Liver (tissue), 9 donors: Measurements from ENCODE around the gene CPSF4L. TPM values are rescaled to one million over a fixed set of nuclear protein-coding genes. Genes with fewer than 3 reads are reported as not detected.

Experiments used
- DNase-seq: peaks from one replicate; pipeline ENCODE4 v3.0.0-alpha.2; 2017; ENCODE audit warnings: low spot score
- H3K27ac ChIP-seq, 2 donors: one replicate each; pipeline ENCODE4 v1.7.0; 2013; ENCODE audit warnings: inconsistent platforms in 2 of 2, low read length in 2 of 2, control low read depth in 1 of 2, low read depth in 1 of 2, mild to moderate bottlenecking in 1 of 2
- H3K27me3 ChIP-seq, 4 donors: one replicate each; pipeline versions ENCODE4 v1.6.1 to v1.7.0; 2013; ENCODE audit warnings: low read length in 3 of 4, inconsistent platforms in 1 of 4, mild to moderate bottlenecking in 1 of 4, moderate library complexity in 1 of 4; ENCODE audit not compliant: control insufficient read depth in 4 of 4, insufficient read depth in 4 of 4
- H3K36me3 ChIP-seq, 4 donors: one replicate each; pipeline versions ENCODE4 v1.6.1 to v1.7.0; 2013; ENCODE audit warnings: low read length in 3 of 4, mild to moderate bottlenecking in 3 of 4, low read depth in 1 of 4, moderate library complexity in 1 of 4; ENCODE audit not compliant: control insufficient read depth in 4 of 4, insufficient read depth in 3 of 4
- H3K4me1 ChIP-seq, 4 donors: one replicate each; pipeline versions ENCODE4 v1.6.1 to v1.7.0; 2013; ENCODE audit warnings: low read length in 3 of 4, mild to moderate bottlenecking in 3 of 4, moderate library complexity in 1 of 4; ENCODE audit not compliant: control insufficient read depth in 4 of 4, insufficient read depth in 4 of 4
- H3K4me3 ChIP-seq, 3 donors: one replicate each; pipeline versions ENCODE4 v1.6.1 to v1.7.0; 2013; ENCODE audit warnings: low read length in 3 of 3, control low read depth in 1 of 3, low read depth in 1 of 3, mild to moderate bottlenecking in 1 of 3
- H3K9ac ChIP-seq, 2 donors: one replicate each; pipeline ENCODE4 v1.7.0; 2013; ENCODE audit warnings: low read length in 2 of 2, mild to moderate bottlenecking in 2 of 2, moderate library complexity in 2 of 2, control low read depth in 1 of 2, low read depth in 1 of 2
- H3K9me3 ChIP-seq, 4 donors: one replicate each; pipeline versions ENCODE4 v1.6.1 to v1.7.0; 2013; ENCODE audit warnings: low read length in 3 of 4; ENCODE audit not compliant: control insufficient read depth in 4 of 4
- ATF3 ChIP-seq: IDR thresholded peaks from 2 replicates; pipeline ENCODE4 v1.6.1; 2016; ENCODE audit warnings: antibody characterized with exemption
- CTCF ChIP-seq: fragments of 150-350 bp; IDR thresholded peaks from 2 replicates; pipeline ENCODE4 v1.5.1; 2017; ENCODE audit warnings: improper control_type of control experiment, low read depth, low read length; ENCODE audit not compliant: missing input control
- EGR1 ChIP-seq, 2 donors: IDR thresholded peaks; 2 replicates each; pipeline ENCODE4 v1.6.1; 2016 to 2018; ENCODE audit warnings: antibody characterized with exemption in 2 of 2, low read depth in 2 of 2
- FOXA1 ChIP-seq: IDR thresholded peaks from 2 replicates; pipeline ENCODE4 v1.6.1; 2016; ENCODE audit warnings: antibody characterized with exemption
- FOXA2 ChIP-seq: IDR thresholded peaks from 2 replicates; pipeline ENCODE4 v1.6.1; 2016; ENCODE audit warnings: antibody characterized with exemption
- GABPA ChIP-seq, 2 donors: IDR thresholded peaks in 1 of 2; conservative IDR thresholded peaks in 1 of 2; 2 replicates each; pipeline ENCODE4 v1.6.1; 2016; ENCODE audit warnings: antibody characterized with exemption in 2 of 2, mild to moderate bottlenecking in 1 of 2, moderate library complexity in 1 of 2
- HNF4A ChIP-seq, 2 donors: conservative IDR thresholded peaks; 2 replicates each; pipeline ENCODE4 v1.6.1; 2016; ENCODE audit warnings: antibody characterized with exemption in 2 of 2, mild to moderate bottlenecking in 2 of 2
- HNF4G ChIP-seq: IDR thresholded peaks from 2 replicates; pipeline ENCODE4 v1.6.1; 2016; ENCODE audit warnings: antibody characterized with exemption
- JUND ChIP-seq, 2 donors: IDR thresholded peaks; 2 replicates each; pipeline ENCODE4 v1.6.1; 2016; ENCODE audit warnings: antibody characterized with exemption in 2 of 2
- NR2F2 ChIP-seq: IDR thresholded peaks from 2 replicates; pipeline ENCODE4 v1.6.1; 2016; ENCODE audit warnings: antibody characterized with exemption
- RAD21 ChIP-seq, 2 donors: IDR thresholded peaks; 2 replicates each; pipeline ENCODE4 v1.6.1; 2016; ENCODE audit warnings: antibody characterized with exemption in 2 of 2, mild to moderate bottlenecking in 2 of 2
- RXRA ChIP-seq, 2 donors: IDR thresholded peaks; 2 replicates each; pipeline ENCODE4 v1.6.1; 2017 to 2018; ENCODE audit warnings: antibody characterized with exemption in 2 of 2, mild to moderate bottlenecking in 1 of 2
- SP1 ChIP-seq: IDR thresholded peaks from 2 replicates; pipeline ENCODE4 v1.6.1; 2018; ENCODE audit warnings: antibody characterized with exemption, mild to moderate bottlenecking
- TAF1 ChIP-seq: conservative IDR thresholded peaks from 2 replicates; pipeline ENCODE4 v1.6.1; 2016; ENCODE audit warnings: antibody characterized with exemption, mild to moderate bottlenecking
- WGBS: extraction: QIAGEN DNeasy Blood & Tissue Kit; methylation state at CpG from one replicate; pipeline ENCODE4 v1.1.7; 2013; 5-methylcytosine and 5-hydroxymethylcytosine counted together
- polyA plus RNA-seq, 2 donors: library from polyadenylated mRNA; stranded (reverse) in 1 of 2; unstranded in 1 of 2; fragments of 200-250 nt in 1 of 2; fragments of >200 nt in 1 of 2; fragmentation: Nextera tagmentation in 1 of 2; extraction: Ambion mirVana in 1 of 2; gene quantifications; one replicate each; pipeline versions ENCODE4 v1.2.1 to v1.2.3, GENCODE V29; 2013 to 2015
- total RNA-seq, 2 donors: library from RNA; depleted of rRNA; stranded (reverse); fragments of >200 nt; gene quantifications; one replicate each; pipeline ENCODE4 v1.2.3, GENCODE V29; 2014
- TF ChIP-seq, protein P1 (sequence below): IDR thresholded peaks from 2 replicates; pipeline ENCODE4 v1.6.1; 2016; ENCODE audit warnings: antibody characterized with exemption, mild to moderate bottlenecking
- donor health status: healthy.
- donor health status: healthy.
- donor health status: healthy.
- donor health status: healthy.
- donor health status: healthy.

The CPSF4L gene
- total and polyA plus RNA-seq, 4 donors = not detected

DNA sequence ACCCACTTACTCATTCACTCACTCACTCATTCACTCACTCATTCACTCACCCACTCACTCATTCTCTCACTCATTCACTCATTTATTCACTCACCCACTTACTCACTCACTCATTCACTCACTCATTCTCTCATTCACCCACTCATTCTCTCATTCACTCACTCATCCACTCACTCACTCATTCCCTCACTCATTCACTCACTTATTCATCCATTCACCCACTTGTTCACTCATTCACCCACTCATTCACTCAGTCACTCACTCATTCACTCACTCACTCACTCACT is 7.6 kb upstream of the CPSF4L start:
- no peak overlapping the region for H3K4me3 ChIP-seq
- no peak for TF ChIP-seq FOXA2
- TF ChIP-seq TAF1 = no peak
- TF ChIP-seq ATF3 = no peak
- no peak for TF ChIP-seq JUND (IDR thresholded peaks at IDR 0.05)
- TF ChIP-seq HNF4G = no peak
- no peak for TF ChIP-seq CTCF
- no peak for TF ChIP-seq FOXA1
- no peak for TF ChIP-seq HNF4A (conservative IDR thresholded peaks at IDR 0.05)
- no peak for TF ChIP-seq RXRA (IDR thresholded peaks at IDR 0.05)
- no peak for TF ChIP-seq SP1
- TF ChIP-seq EGR1 (IDR thresholded peaks at IDR 0.05; ENCODE audit: low read depth in 2 of 2) = no peak
- H3K27ac ChIP-seq = no peak overlapping the region
- H3K9ac ChIP-seq = no peak overlapping the region
- DNase-seq = no peak
- H3K9me3 ChIP-seq = no peaks in the 10 kb centered on the region
- H3K27me3 ChIP-seq = no peaks in the 10 kb centered on the region
- no peaks in the 10 kb centered on the region for H3K36me3 ChIP-seq
- no peaks in the 10 kb centered on the region for H3K4me1 ChIP-seq

- H3K4me3 ChIP-seq = no peak overlapping the region
- TF ChIP-seq RAD21 (IDR thresholded peaks at IDR 0.05) (no peak), FOXA2 (no peak), RXRA (IDR thresholded peaks at IDR 0.05) (no peak), TAF1 (no peak), NR2F2 (no peak), EGR1 (IDR thresholded peaks at IDR 0.05; ENCODE audit: low read depth in 2 of 2) (no peak), ATF3 (no peak), HNF4A (conservative IDR thresholded peaks at IDR 0.05) (no peak), CTCF (no peak), JUND (IDR thresholded peaks at IDR 0.05) (no peak), HNF4G (no peak), GABPA (IDR thresholded peaks at IDR 0.05 in 1 of 2, conservative IDR thresholded peaks at IDR 0.05 in 1 of 2) (no peak)
- TF ChIP-seq, protein P1, sequence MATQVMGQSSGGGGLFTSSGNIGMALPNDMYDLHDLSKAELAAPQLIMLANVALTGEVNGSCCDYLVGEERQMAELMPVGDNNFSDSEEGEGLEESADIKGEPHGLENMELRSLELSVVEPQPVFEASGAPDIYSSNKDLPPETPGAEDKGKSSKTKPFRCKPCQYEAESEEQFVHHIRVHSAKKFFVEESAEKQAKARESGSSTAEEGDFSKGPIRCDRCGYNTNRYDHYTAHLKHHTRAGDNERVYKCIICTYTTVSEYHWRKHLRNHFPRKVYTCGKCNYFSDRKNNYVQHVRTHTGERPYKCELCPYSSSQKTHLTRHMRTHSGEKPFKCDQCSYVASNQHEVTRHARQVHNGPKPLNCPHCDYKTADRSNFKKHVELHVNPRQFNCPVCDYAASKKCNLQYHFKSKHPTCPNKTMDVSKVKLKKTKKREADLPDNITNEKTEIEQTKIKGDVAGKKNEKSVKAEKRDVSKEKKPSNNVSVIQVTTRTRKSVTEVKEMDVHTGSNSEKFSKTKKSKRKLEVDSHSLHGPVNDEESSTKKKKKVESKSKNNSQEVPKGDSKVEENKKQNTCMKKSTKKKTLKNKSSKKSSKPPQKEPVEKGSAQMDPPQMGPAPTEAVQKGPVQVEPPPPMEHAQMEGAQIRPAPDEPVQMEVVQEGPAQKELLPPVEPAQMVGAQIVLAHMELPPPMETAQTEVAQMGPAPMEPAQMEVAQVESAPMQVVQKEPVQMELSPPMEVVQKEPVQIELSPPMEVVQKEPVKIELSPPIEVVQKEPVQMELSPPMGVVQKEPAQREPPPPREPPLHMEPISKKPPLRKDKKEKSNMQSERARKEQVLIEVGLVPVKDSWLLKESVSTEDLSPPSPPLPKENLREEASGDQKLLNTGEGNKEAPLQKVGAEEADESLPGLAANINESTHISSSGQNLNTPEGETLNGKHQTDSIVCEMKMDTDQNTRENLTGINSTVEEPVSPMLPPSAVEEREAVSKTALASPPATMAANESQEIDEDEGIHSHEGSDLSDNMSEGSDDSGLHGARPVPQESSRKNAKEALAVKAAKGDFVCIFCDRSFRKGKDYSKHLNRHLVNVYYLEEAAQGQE = no peak
Measured at GRCh38 chr17:73268582-73269328, 7.1 kb upstream of the CPSF4L start.

More at GRCh38 chr17:73268582-73269328, 7.1 kb upstream of the CPSF4L start:
- Histone ChIP-seq H3K4me1 (no peaks in the 10 kb centered on the region), H3K27me3 (no peaks in the 10 kb centered on the region), H3K9me3 (no peaks in the 10 kb centered on the region), H3K9ac (no peak overlapping the region), H3K36me3 (no peaks in the 10 kb centered on the region), H3K27ac (no peak overlapping the region)
- DNase-seq = no peak
- 89% methylated on average over 9 of the region's 9 CpGs for WGBS
